GM18502 (cell line): ENCODE measurements around the gene CCDC148.
"Not testable (repeated sequence)": the region's sequence is repeated elsewhere in the genome, so short reads cannot be mapped to it uniquely, and the experiment has no call there.

Experiments
- ATAC-seq: cut with Tn5 transposase; IDR thresholded peaks from one replicate; pipeline ENCODE4 v1.9.1; 2021; ENCODE audit warnings: mild to moderate bottlenecking; ENCODE audit not compliant: unreplicated experiment, poor library complexity

Gene CCDC148

DNA sequence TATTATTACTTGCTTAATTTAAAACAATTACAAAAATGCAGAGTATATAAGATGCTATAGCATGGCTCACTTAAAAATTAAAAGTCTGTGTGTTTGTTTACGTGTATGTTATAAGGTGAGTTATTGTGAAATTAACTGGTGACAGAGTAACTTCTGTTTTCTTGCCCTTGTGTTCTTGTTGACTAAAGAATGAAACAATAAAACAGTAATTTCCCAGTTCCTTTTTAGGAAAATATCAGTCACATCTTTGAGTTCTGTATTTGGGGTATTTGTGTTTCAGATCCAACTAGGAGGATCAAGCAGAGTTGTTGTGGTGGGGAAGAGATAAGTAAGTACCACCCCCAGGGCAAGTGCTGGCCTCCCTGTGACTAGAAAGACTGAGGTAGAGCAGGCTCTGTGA lies 143.6 kb downstream of the CCDC148 start:
- ATAC-seq = no peak

DNA sequence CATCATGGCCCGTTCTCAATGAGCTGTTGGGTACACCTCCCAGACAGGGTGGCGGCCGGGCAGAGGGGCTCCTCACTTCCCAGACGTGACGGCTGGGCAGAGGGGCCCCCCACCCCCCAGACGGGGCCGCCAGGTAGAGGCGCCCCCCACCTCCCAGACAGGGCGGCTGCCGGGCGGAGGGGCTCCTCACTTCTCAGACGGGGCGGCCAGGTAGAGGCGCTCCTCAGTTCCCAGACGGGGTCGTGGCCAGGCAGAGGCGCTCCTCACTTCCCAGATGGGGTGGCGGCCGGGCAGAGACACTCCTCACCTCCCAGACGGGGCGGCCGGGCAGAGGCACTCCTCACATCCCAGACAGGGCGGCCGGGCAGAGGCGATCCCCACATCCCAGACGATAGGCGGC lies 146.1 kb downstream of the CCDC148 start:
- ATAC-seq = not testable (repeated sequence)

DNA sequence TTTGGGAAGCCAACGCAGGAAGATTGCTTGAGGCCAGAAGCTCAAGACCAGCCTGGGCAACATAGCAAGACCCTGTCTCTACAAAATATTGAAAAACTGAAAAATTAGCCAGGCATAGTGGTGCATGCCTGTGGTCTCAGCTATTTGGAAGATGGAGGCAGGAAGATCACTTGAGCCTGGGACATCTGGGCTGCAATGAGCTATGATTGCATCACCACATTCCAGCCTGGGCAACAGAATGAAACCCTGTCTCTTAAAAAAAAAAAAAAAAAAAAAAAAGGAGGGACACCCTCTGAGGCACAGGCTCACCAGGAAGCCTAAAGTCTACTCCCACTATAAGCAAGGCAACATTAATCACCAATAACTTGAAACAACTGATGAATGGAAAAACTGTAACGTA lies 151.1 kb downstream of the CCDC148 start:
- ATAC-seq = no peak

DNA sequence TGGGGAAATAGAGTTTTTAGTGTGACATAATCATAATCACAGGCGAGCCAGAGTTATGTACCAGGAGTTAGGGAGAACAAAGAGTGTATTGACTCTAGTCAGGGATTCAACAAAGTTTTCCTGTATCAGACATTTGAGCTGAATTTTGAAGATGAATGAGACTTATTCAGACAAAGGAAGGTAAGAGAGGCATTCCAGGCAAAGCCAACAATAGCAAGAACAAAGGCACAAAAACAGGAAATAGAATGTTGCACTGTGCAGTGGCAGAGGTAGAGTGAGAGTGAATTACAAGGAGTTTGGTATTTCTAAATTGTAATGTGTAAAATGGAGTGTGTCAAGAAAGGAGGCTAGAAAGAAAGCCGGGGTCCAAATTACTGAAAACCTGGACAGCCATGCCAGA lies 156.2 kb downstream of the CCDC148 start:
- ATAC-seq = no peak

DNA sequence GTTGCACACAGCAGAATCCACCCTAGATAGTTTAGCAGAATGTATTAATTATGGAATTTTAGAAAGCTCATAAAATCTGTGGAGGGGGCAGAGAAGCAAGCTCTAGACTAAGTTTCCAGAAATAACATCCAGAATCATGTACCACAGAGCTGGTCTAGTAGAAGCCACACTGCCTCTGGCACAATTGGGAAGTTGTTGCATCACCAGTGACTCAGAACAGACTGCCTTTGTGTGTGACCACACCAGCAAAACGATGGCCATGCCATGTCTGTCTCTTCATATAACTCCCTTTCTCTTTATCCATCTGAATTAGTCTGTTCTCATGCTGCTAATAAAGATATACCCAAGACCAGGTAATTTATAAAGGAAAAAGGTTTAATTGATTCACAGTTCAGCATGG lies 158.9 kb downstream of the CCDC148 start:
- ATAC-seq = no peak

DNA sequence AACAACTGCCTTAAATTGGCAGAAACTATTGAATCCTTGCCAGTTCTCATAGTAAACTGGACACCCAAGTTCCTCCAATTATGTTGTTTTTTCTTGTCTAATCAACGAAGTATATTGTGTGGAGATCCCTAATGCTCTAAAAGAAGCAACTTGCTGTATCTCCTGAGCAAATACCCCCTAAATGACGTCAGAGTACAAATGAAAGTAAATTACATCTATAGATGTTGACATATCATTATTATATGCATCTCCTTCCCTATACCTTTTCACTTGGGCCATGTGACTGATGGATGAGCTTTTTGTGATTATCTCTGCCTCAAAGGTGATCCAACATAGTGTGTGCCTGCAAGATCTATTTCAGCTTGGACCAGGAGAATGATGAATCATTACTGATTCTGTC lies 159.4 kb downstream of the CCDC148 start:
- no peak for ATAC-seq

DNA sequence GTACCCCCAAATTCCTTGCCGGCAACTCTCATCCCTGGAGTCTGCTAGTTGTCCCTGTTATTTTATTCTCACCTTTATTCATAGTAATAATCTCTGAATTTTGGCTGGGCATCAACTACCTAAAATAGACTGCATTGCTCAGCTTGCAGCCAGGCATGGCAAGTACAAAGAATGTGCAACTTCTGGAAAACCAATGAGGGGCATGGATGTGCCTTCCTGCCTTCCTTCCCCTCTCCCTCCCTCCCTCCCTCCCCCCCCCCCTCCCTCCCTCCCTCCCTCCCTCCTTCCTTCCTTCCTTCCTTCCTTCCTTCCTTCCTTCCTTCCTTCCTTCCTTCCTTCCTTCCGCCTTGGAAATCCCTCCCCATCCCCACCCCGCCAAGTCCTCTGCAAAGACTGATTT lies 162.8 kb downstream of the CCDC148 start:
- no peak for ATAC-seq

DNA sequence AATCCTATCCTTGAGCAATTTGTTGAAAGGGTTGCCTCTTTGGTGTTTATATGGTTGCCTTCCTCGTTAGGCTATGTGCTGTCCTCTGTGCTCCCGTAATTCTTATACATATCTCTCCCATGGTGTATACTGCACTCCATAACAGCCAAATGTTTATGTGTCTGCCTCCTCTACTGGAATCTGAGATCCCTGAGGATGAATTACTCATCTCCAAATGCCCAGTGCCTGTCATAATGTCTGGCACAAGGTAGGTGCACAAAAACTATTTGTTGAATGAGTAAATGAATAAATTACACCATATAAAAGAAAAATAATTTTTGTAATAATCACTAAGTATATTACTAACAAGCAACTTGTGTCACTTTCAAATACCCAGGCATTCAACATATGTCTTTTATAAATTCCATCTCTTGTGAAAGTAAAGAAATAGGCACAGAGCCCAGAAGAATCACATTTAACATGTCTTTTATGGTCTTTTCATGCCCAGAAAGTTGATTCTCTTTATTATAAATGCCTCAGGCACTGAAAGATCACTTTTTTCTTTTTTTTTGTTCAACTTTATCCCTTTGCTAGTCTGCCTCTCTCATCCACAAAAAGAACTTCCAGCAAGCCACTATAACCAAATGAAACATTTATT lies 164.9 kb downstream of the CCDC148 start:
- no peak for ATAC-seq

DNA sequence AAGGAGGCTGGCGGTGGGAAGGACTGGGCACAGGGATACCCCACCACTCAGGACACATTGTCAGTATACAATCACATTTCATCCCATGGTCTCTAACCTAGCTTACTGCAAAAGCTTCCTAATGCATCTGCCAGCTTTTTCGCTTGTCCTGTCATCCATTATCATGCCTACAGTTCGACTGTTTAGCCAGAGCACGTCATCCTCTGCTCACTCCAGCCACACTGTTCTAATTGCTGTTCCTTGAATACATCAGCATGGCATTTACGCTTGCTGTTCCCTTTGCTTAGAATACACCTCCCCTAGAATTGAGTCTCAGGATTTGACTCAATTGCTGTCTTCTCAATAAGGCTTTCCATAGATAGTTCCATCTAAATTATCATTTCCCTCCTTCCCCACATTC lies 166.3 kb downstream of the CCDC148 start:
- ATAC-seq = no peak

DNA sequence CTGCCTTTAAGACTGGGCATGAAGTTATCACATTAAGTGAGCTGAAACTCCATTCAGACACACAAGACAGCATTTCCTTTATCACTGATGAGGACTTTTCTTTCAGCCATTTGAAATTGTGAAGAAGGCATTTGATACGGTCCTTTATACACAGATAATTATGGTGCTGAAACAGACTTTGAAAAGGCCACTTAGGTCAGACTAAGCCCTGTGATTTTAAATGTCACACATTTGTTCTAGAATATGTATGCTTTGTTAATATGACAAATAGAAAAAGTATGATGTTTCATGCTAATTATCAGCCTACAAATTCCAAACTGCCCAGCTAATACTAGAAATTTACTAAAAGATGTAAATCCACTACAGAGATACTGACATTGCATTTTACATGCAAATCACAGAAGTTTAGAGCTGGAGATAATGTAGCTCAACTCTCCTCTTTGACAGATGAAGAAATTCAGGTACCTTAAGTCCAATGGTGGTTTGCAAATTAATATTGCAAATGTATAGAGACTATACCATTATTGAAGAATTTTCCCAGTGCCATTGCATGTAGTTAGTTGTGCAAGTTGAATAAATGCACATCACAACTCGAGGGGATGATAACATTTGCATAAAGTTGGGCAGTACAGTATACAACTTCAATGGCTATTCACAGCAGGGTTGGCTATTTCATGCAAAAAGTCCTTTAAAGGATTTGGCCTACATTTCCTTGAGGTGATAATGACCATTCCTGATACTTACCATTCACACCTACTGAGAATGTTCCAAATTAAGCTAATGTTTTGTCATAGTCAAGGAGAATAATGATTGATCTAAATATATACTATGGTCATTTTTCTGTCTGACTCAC lies 179.7 kb downstream of the CCDC148 start:
- ATAC-seq = no peak

DNA sequence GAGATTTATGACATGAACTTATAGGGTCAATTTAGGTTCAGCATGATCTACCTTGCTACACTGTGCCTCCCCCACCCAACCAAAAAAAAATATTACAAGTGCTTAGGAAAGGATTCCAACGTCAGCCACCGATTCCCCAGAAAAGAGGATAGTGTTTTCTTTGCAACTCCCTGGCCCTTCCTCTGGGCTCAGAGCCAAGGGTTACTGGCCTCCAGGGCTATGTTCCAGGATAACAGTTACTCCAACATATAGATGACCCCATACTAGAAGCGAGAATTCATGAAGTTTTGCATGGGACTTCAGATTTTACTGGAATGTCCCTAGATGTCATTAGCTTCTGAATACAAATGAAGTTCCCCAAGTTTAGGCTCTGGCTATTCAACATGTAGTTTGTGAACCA lies 182.8 kb downstream of the CCDC148 start:
- no peak for ATAC-seq

DNA sequence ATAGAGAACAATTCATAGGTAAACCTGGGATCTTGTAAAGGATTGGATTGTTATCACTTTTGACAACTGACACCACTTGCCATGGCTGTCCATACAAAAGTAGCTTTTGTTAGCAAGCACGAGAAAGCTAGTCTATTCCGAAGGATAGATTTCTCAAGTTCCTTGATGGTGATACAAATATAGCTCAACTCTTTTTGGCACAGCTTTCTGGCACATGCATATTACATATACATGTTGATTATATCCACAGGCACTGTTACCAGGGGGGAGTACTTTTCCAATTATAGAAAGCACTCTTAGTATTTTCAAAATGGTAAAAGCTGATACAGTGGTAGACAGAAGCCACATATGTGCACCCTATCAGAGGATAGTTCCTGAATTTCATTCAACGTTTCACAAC lies 186.0 kb downstream of the CCDC148 start:
- ATAC-seq = no peak

DNA sequence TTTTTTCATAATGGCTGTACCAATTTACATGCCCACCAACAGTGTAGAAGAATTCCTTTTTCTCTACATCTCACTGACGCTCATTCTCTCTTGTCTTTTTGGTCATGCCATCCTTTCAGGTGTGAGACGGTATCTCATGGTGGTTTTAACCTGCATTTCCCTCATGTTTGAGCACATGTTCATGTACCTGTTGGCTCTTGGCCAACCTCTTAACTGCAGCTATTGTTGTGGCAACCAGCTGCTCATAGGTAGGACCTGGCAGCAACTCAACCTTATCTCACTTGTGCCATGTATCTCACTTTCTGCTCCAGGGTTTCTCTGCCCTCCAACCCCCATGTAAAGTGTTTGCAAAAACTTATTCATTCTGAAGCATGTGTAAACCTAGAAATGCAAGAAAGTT lies 187.4 kb downstream of the CCDC148 start:
- no peak for ATAC-seq

DNA sequence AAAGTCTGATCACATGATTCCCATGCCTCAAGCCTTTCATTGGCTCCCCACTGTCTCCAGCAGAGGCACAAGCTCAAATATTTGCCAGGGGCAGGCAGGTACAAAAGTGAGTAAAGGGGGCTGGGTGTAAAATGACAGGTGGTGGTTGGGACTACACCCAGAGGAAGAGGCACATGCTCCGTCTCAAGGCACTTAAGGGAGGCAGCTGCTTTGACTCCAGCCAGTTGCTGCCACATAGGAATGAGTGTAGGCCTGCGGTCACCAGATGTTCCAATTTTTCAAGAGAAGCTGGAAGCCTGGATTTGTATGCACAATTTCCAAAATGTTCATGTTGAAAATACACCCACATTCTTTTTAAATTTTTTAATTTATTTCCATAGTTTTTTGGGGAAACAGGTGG lies 190.4 kb downstream of the CCDC148 start:
- ATAC-seq = no peak

DNA sequence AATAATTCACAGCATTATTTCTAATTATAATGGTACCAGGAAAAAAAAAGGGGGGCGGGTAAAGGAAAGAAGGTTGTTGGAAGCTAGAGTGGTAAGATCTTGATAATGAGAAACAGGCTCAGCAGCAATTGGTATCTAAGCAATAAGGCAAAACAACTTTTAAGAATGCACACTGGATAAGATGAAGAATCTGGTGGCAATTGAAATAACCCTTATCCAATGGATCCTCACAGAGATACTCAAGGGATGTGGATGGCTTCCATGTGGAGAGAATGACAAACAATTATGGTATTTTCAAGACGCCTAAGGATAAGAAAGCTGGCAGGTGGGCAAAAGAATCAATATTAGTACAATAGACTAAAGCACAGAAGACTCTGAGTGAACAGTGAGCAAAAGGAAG lies 201.3 kb downstream of the CCDC148 start:
- no peak for ATAC-seq

DNA sequence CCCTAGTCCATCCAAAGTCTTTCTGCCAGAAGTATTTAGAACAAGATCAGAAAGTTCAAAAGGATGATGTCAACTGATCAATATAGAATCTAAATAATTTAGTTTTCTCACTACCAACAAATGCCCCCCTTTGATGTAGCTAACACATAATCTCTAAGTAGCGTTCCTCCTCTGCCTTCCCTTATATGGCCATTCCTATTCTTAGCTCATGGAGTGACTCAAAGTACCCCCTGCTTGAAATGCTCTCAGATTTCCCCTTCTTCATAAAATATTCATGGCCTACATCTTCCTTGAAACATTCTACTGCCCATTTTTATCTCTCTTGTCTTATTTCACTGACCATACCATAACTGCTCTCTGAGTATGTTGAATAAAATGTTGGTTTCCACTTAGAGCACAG lies 203.4 kb downstream of the CCDC148 start:
- ATAC-seq = no peak

DNA sequence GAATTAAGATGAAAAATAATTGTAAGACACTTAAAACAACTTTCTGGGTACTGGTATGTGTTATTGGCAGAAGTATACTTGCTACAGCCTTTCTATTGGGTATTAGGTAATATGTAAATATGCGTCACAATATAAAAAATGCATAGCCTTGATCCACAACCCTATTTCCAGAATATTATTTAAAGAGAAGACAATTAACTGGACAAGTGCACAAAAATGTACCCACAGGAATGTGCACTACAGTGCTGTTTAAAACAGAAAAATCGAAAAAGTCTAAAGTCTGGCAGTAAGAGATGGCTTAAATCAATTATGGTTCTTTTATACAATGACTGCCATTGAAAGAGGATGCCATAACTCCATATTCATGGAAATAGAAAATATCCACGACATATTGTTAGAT lies 205.2 kb downstream of the CCDC148 start:
- ATAC-seq = no peak

DNA sequence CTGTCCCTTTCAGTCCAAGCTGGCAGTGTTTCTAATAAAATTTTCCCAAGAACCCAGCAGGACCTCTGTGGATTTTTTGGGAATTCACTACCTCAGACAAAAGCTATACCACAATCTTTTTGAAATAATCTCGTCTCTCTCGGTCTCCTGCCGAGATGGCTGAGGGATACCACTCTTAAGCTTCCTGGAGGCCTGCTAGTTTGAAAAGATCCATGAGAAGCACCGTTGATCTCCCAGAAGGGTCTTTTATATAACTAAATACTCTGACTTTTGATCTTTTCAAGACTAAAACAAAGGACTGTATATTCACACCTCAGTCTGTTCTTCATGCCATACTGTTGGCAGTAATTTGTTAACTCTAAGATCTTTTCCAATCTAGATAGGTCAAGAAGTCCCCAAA lies 213.2 kb downstream of the CCDC148 start:
- ATAC-seq = no peak

DNA sequence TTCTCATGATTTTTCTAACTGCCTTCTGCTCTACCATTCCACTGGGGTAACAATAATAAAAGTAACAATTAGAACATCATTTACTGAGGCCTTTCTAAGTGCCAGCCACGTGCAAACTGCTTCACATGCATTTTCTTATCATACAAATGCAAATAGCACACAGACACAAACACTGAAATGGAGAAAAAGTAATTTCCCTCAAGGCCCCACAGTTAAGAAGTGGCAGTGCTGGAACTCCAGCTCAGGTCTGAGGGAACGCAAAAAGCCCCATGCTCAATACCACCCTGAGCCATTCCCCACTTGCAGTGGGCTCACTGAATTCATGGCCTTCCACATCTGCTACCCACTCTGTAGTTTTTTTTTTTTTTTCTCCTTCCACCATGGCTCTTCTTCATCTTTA lies 214.3 kb downstream of the CCDC148 start:
- ATAC-seq = no peak

DNA sequence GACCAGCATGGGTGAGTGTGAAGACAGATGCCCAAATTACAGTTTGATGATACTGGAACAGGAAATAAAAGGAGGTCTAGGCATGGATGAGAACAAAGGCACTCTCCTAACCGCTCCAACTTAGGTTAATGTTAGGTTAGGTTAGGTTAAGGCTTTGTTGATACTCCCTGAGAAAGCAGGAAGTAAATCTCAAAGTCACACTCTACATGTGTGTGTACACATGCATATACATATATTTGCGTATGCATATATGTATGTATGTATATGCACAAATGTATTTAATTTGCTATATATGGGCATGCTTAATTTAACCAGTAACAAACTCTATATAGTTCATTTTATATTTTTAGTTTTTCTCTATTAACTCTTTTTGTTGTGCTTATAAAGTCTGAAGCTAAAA lies 215.6 kb downstream of the CCDC148 start:
- ATAC-seq = no peak

DNA sequence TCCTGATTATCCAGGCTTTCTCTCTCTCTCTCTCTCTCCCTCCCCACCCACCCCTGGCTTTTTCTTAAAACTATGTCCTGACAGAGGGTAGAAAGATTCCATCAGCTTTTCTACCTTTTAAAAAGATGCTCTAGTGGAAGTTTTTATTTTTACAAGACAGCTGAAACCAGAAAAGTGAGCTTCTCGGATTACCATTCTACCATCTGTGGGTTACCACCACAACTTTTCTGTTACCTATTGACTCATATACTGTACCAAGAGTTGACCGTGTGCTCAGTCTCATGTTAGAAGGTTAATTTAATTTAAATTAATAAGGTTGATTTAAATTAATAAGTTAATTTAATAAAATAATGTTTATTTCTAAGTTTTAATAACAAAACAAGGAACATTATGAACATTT lies 217.3 kb downstream of the CCDC148 start:
- ATAC-seq = no peak

DNA sequence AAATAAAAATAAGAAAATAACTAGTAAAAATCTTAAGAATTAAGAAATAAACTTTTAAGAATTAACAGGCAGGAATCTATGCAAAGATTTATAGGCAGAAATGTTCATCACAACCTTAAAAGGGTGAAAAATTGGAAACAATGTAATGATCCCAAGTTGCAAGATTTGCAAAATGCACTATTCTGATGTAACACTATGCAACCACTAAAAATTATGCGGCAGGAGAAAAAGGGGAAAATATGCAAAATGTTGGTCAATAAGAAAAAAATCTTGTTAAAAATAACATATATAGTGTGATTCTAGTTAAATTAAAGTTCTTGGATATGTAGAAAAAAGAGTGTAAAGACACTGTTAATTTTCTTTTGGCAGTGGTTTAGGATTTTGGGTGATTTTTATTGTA lies 222.1 kb downstream of the CCDC148 start:
- ATAC-seq = no peak
